Keratinocyte (primary cell): Measurements from ENCODE around the gene BLCAP. TPM values are rescaled to one million over a fixed set of nuclear protein-coding genes. Genes with fewer than 3 reads are reported as not detected.

Experiments used
- DNase-seq: peaks from one replicate; pipeline ENCODE4 v3.0.0-alpha.2; 2011; ENCODE audit warnings: low read depth, missing footprints, low spot score
- FAIRE-seq: peaks from 2 replicates; lab custom pipeline; 2011; peaks lifted over from hg19 to GRCh38; lab: Jason Lieb, UNC
- H2AFZ ChIP-seq: 2 replicates; pipeline ENCODE4 v1.6.0; 2012; ENCODE audit warnings: low read length, control low read depth, inconsistent platforms; ENCODE audit not compliant: control insufficient read depth
- H3K27ac ChIP-seq: 2 replicates; pipeline ENCODE4 v1.5.1; 2011; ENCODE audit warnings: low read length; ENCODE audit not compliant: control insufficient read depth, insufficient read depth
- H3K27me3 ChIP-seq: 3 replicates; pipeline ENCODE4 v1.6.0; 2011; ENCODE audit warnings: low read length; ENCODE audit not compliant: control insufficient read depth, insufficient read depth; ENCODE audit errors: extremely low read depth
- H3K36me3 ChIP-seq, 2 experiments: 2 replicates in 1 of 2; 3 replicates in 1 of 2; pipeline ENCODE4 v1.5.1; 2011; ENCODE audit warnings: low read length in 2 of 2, mild to moderate bottlenecking in 1 of 2; ENCODE audit not compliant: control insufficient read depth in 2 of 2, insufficient read depth in 2 of 2; ENCODE audit errors: extremely low read depth in 1 of 2
- H3K4me1 ChIP-seq: 3 replicates; pipeline ENCODE4 v1.5.1; 2011; ENCODE audit warnings: low read length; ENCODE audit not compliant: control insufficient read depth, insufficient read depth; ENCODE audit errors: extremely low read depth
- H3K4me2 ChIP-seq: 3 replicates; pipeline ENCODE4 v1.6.0; 2011; ENCODE audit warnings: low read depth, low read length; ENCODE audit not compliant: control insufficient read depth, insufficient read depth; ENCODE audit errors: extremely low read depth
- H3K4me3 ChIP-seq, 3 experiments: fragments of 200-600 bp in 1 of 3; sonication (generic) in 1 of 3; 2 replicates in 2 of 3; 3 replicates in 1 of 3; pipeline ENCODE4 v1.5.1; 2011 to 2016; ENCODE audit warnings: low read length in 3 of 3, mild to moderate bottlenecking in 3 of 3, control low read depth in 2 of 3, inconsistent platforms in 1 of 3, low read depth in 1 of 3, mixed read lengths in 1 of 3, mixed run types in 1 of 3, moderate library complexity in 1 of 3; ENCODE audit not compliant: control insufficient read depth in 2 of 3, insufficient read depth in 2 of 3; ENCODE audit errors: extremely low read depth in 1 of 3
- H3K79me2 ChIP-seq: 2 replicates; pipeline ENCODE4 v1.6.0; 2012; ENCODE audit warnings: low read length; ENCODE audit not compliant: control insufficient read depth, insufficient read depth
- H3K9ac ChIP-seq: 3 replicates; pipeline ENCODE4 v1.6.0; 2011; ENCODE audit warnings: low read length; ENCODE audit not compliant: control insufficient read depth, insufficient read depth; ENCODE audit errors: extremely low read depth
- H3K9me1 ChIP-seq: 3 replicates; pipeline ENCODE4 v1.6.0; 2011; ENCODE audit warnings: low read length; ENCODE audit not compliant: control insufficient read depth, insufficient read depth; ENCODE audit errors: extremely low read depth
- H3K9me3 ChIP-seq: 2 replicates; pipeline ENCODE4 v1.5.1; 2012; ENCODE audit warnings: low read depth, low read length; ENCODE audit not compliant: control insufficient read depth
- H4K20me1 ChIP-seq: 3 replicates; pipeline ENCODE4 v1.6.0; 2011; ENCODE audit warnings: low read length; ENCODE audit not compliant: control insufficient read depth, insufficient read depth; ENCODE audit errors: extremely low read depth
- CTCF ChIP-seq, 3 experiments: IDR thresholded peaks in 1 of 3; conservative IDR thresholded peaks in 1 of 3; optimal IDR thresholded peaks in 1 of 3; 2 replicates in 2 of 3; 3 replicates in 1 of 3; pipeline versions ENCODE3 to v1.5.1; 2011; ENCODE audit warnings: low read length in 3 of 3, mild to moderate bottlenecking in 3 of 3, moderate library complexity in 2 of 3, control low read depth in 1 of 3, inconsistent platforms in 1 of 3; ENCODE audit not compliant: insufficient read depth in 2 of 3; ENCODE audit errors: extremely low read depth in 1 of 3
- EZH2 ChIP-seq: IDR thresholded peaks from one replicate; pipeline ENCODE4 v1.6.1; 2012; ENCODE audit warnings: inconsistent platforms, mild to moderate bottlenecking, low read length, moderate library complexity
- dilution Hi-C: fragments of 300-500 bp; cut with MboI; formaldehyde crosslinking; loops from one replicate; pipeline ENCODE4 v1.7.0; 2020; ENCODE audit warnings: low sequenced_read_pairs; ENCODE audit not compliant: extremely low pct_ligation_motif_present
- polyA plus RNA-seq, 5 experiments: library from polyadenylated mRNA; depleted of rRNA in 3 of 5; stranded (reverse) in 3 of 5; stranded (forward) in 1 of 5; unstranded in 1 of 5; fragments of >200 nt; gene quantifications; 1 replicate in 1 of 5; 2 replicates in 3 of 5; 3 replicates in 1 of 5; pipeline versions ENCODE4 v1.2.1 to v1.2.3, GENCODE V29; 2011 to 2012; ENCODE audit warnings: missing spikeins in 2 of 5, low read depth in 1 of 5, low replicate concordance in 1 of 5

The BLCAP gene
- polyA plus RNA-seq, 1 donor (not counting 4 experiments of a cell fraction or from before 2014, with no cell fraction given) = 209 TPM

GRCh38 chr20:37538003-37538402, 10.3 kb upstream of the BLCAP start:
- Histone ChIP-seq H3K4me1 (no peaks in the 10 kb centered on the region), H3K79me2 (no peaks in the 10 kb centered on the region), H3K36me3 (no peaks in the 10 kb centered on the region), H3K4me2 (no peak overlapping the region), H2AFZ (no peak overlapping the region), H3K9me3 (no peaks in the 10 kb centered on the region), H3K27ac (no peak overlapping the region), H4K20me1 (no peaks in the 10 kb centered on the region), H3K9me1 (no peaks in the 10 kb centered on the region), H3K9ac (no peak overlapping the region), H3K4me3 (no peak overlapping the region), H3K27me3 (no peaks in the 10 kb centered on the region)
- DNase-seq (no peak), FAIRE-seq (no peak)
- dilution Hi-C loops = no loop called here
- TF ChIP-seq EZH2 = no peak
- TF ChIP-seq CTCF (optimal IDR thresholded peaks at IDR 0.05 in 1 of 3, IDR thresholded peaks at IDR 0.05 in 1 of 3, conservative IDR thresholded peaks at IDR 0.05 in 1 of 3; ENCODE audit: extremely low read depth in 1 of 3, insufficient read depth in 2 of 3, low read length in 3 of 3) = no peak

- H3K4me3 ChIP-seq = no peak overlapping the region
- no peaks in the 10 kb centered on the region for H3K9me1 ChIP-seq
- no peaks in the 10 kb centered on the region for H3K36me3 ChIP-seq
- FAIRE-seq = no peak
- no peak for DNase-seq
- no peak overlapping the region for H3K9ac ChIP-seq
- no peak overlapping the region for H2AFZ ChIP-seq
- H3K4me1 ChIP-seq = no peaks in the 10 kb centered on the region
- H3K4me2 ChIP-seq = no peak overlapping the region
- H3K27ac ChIP-seq = no peak overlapping the region
- H3K9me3 ChIP-seq = no peaks in the 10 kb centered on the region
- no peaks in the 10 kb centered on the region for H3K27me3 ChIP-seq
- TF ChIP-seq CTCF (optimal IDR thresholded peaks at IDR 0.05 in 1 of 3, IDR thresholded peaks at IDR 0.05 in 1 of 3, conservative IDR thresholded peaks at IDR 0.05 in 1 of 3; ENCODE audit: extremely low read depth in 1 of 3, insufficient read depth in 2 of 3, low read length in 3 of 3) = no peak
- no peaks in the 10 kb centered on the region for H4K20me1 ChIP-seq
- no peaks in the 10 kb centered on the region for H3K79me2 ChIP-seq
- dilution Hi-C loops = no loop called here
Observed at GRCh38 chr20:37537505-37537904, 9.8 kb upstream of the BLCAP start.
